ENCODE results near the gene SHROOM1. TPM values are rescaled to one million over a fixed set of nuclear protein-coding genes. Genes with fewer than 3 reads are reported as not detected.

The SHROOM1 gene
- total and polyA plus RNA-seq, 2 donors (not counting 3 experiments of a cell fraction or from before 2014, with no cell fraction given): 12.8 to 20.9 TPM

DNA sequence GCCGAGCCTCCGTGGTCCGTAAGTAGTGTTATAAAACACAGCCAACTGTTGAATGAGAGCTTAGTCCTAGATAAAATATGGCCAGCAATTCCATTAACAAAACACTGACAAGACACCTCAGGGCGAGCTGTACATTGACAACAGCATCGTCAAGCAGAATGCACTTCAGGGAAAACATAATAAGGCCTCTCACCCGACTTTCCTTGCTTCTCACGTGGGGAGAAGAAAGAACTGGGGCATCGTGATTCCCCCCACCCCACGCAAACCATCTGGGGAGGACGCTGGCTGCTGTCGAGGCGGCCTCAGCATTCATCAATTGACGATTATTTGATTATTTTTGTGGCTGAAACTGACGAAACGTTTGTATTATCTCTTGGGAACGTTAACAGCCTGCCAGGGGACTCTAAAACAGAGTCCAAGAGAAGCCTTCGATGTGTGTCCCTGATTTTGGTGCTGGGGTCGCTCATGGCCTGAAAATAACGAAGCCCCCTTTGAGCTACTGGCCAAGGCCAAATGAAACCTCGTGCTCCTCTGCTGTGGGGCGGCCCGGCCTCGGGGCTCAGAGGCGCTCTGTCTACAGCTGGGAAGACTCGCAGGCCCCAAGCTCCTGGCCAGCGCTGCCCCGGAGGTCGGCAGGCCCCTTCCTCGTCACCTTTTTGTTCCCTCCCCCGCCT lies 35.4 kb upstream of the SHROOM1 start:
- Histone ChIP-seq H3K9ac (replicated peaks; ENCODE audit: extremely low read depth, insufficient read depth, low read length) (peak overlapping the region; percentile 82), H3K36me3 (ENCODE audit: control insufficient read depth in 2 of 2, extremely low read depth in 1 of 2, insufficient read depth in 2 of 2, low read length in 2 of 2) (no peaks in the 10 kb centered on the region), H3K4me1 (ENCODE audit: control insufficient read depth, extremely low read depth, insufficient read depth, low read length) (peaks cover 12% of the 10 kb centered on the region), H3K79me2 (ENCODE audit: control insufficient read depth, insufficient read depth, low read length) (peaks cover 10% of the 10 kb centered on the region), H3K27ac (ENCODE audit: insufficient read depth, low read depth, low read length) (peak overlapping the region; percentile 78), H3K27me3 (ENCODE audit: control insufficient read depth in 2 of 2, insufficient read depth in 2 of 2, low read length in 2 of 2) (peaks cover 0 to 7% of the 10 kb centered on the region in 2 experiments), H3K4me2 (ENCODE audit: insufficient read depth, low read length) (peak overlapping the region; percentile 9), H3K9me1 (replicated peaks; ENCODE audit: control insufficient read depth, extremely low read depth, insufficient read depth, low read length) (no peaks in the 10 kb centered on the region), H4K20me1 (replicated peaks; ENCODE audit: control insufficient read depth, extremely low read depth, insufficient read depth, low read length) (no peaks in the 10 kb centered on the region), H2AFZ (ENCODE audit: low read depth, low read length) (peak overlapping the region; percentile 22), H3K9me3 (replicated peaks; ENCODE audit: control insufficient read depth, insufficient read depth, low read length) (no peaks in the 10 kb centered on the region), H3K4me3 (replicated peaks in 1 of 3; ENCODE audit: insufficient read depth in 1 of 3, low read depth in 1 of 3, low read length in 3 of 3) (peak overlapping the region in 2 of 3 experiments; percentile 24 to 76)
- intact Hi-C loops (cut with micrococcal nuclease): loop anchor here (1.0 to 5.0 kb wide), 6 partner anchors 17 to 479 kb away; partner anchors contain the start of genes KIF3A and SHROOM1
- ChIA-PET POLR2A (interaction anchor here (1.3 kb wide), 1 partner anchor 12 kb away, joined by 4 read pairs; no protein-coding TSS in a partner anchor), CTCF (interaction anchor here (0.6 to 4.6 kb wide), 12 partner anchors 12 to 339 kb away, joined by 3 to 36 read pairs (median 4); partner anchors contain the start of gene SHROOM1)
- DNase-seq (ENCODE audit: low read depth, low spot score) (no peak), FAIRE-seq (no peak)
- TF ChIP-seq, protein P1, sequence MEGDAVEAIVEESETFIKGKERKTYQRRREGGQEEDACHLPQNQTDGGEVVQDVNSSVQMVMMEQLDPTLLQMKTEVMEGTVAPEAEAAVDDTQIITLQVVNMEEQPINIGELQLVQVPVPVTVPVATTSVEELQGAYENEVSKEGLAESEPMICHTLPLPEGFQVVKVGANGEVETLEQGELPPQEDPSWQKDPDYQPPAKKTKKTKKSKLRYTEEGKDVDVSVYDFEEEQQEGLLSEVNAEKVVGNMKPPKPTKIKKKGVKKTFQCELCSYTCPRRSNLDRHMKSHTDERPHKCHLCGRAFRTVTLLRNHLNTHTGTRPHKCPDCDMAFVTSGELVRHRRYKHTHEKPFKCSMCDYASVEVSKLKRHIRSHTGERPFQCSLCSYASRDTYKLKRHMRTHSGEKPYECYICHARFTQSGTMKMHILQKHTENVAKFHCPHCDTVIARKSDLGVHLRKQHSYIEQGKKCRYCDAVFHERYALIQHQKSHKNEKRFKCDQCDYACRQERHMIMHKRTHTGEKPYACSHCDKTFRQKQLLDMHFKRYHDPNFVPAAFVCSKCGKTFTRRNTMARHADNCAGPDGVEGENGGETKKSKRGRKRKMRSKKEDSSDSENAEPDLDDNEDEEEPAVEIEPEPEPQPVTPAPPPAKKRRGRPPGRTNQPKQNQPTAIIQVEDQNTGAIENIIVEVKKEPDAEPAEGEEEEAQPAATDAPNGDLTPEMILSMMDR (IDR thresholded peaks at IDR 0.05; ENCODE audit: extremely low read depth in 1 of 2, insufficient read depth in 1 of 2, low read depth in 1 of 2, low read length in 2 of 2): no peak
- BruUV-seq (replicated peaks): TSS peak; percentile 73
- dilution Hi-C loops (cut with MboI; ENCODE audit: extremely low pct_ligation_motif_present, low sequenced_read_pairs): no loop called here

DNA sequence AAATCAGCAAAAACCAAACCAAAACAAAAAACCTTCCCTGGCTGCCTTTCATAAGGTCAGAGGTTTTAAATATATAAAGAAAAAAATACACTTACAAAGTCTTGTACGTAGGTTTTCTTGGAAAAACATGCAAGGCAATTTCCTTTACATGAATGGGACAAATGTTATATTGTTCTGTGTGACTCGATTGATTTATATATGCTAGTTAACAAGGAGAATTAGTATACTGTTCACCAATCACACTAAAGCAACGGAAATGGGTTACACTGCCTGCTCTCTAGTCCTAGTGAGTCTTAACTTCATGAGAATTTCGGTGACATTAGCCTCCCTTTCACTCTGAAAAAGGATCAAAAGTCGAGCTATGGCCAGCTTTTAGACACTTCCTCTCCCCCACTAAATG lies 30.3 kb upstream of the SHROOM1 start:
- TF ChIP-seq GATA2 (IDR thresholded peaks at IDR 0.05; ENCODE audit: insufficient read depth, insufficient read length, low read depth, low read length) (no peak), POLR2A (IDR thresholded peaks at IDR 0.05; ENCODE audit: low read depth, low read length) (no peak), JUN (IDR thresholded peaks at IDR 0.05; ENCODE audit: borderline replicate concordance, insufficient read depth, insufficient read length, low read depth) (no peak), MYC (IDR thresholded peaks at IDR 0.05; ENCODE audit: low read depth, low read length) (no peak), FOS (IDR thresholded peaks at IDR 0.05; ENCODE audit: borderline replicate concordance, insufficient read depth, low read length) (no peak), EZH2 (IDR thresholded peaks at IDR 0.05; ENCODE audit: borderline replicate concordance, low read depth, low read length, severe bottlenecking) (no peak), POLR2AphosphoS5 (IDR thresholded peaks at IDR 0.05; ENCODE audit: insufficient read depth, low read depth, low read length) (no peak)
- TF ChIP-seq, protein P2, sequence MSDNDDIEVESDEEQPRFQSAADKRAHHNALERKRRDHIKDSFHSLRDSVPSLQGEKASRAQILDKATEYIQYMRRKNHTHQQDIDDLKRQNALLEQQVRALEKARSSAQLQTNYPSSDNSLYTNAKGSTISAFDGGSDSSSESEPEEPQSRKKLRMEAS (IDR thresholded peaks at IDR 0.05; ENCODE audit: insufficient read depth, insufficient read length): no peak
- TF ChIP-seq, protein P1 (IDR thresholded peaks at IDR 0.05; ENCODE audit: extremely low read depth in 1 of 2, insufficient read depth in 1 of 2, low read depth in 1 of 2, low read length in 2 of 2): no peak
- no peaks in the 10 kb centered on the region for H3K9me3 ChIP-seq (replicated peaks; ENCODE audit: control insufficient read depth, insufficient read depth, low read length)
- intact Hi-C loops (cut with micrococcal nuclease): no loop called here
- dilution Hi-C loops (cut with MboI; ENCODE audit: extremely low pct_ligation_motif_present, low sequenced_read_pairs): no loop called here
- H3K36me3 ChIP-seq (ENCODE audit: control insufficient read depth in 2 of 2, extremely low read depth in 1 of 2, insufficient read depth in 2 of 2, low read length in 2 of 2): no peaks in the 10 kb centered on the region
- no peaks in the 10 kb centered on the region for H3K79me2 ChIP-seq (ENCODE audit: control insufficient read depth, insufficient read depth, low read length)
- no peaks in the 10 kb centered on the region for H3K9me1 ChIP-seq (replicated peaks; ENCODE audit: control insufficient read depth, extremely low read depth, insufficient read depth, low read length)
- no peak overlapping the region for H3K4me2 ChIP-seq (ENCODE audit: insufficient read depth, low read length)
- peak; percentile 41 for DNase-seq (ENCODE audit: low read depth, low spot score)
- FAIRE-seq: no peak
- no peak overlapping the region for H3K4me3 ChIP-seq (replicated peaks in 1 of 3; ENCODE audit: insufficient read depth in 1 of 3, low read depth in 1 of 3, low read length in 3 of 3)
- H3K4me1 ChIP-seq (ENCODE audit: control insufficient read depth, extremely low read depth, insufficient read depth, low read length): peaks cover 2% of the 10 kb centered on the region
- ChIA-PET CTCF (interaction anchor here (1.1 to 2.0 kb wide), 7 partner anchors 20 to 334 kb away, joined by 3 to 9 read pairs (median 3); no protein-coding TSS in a partner anchor), POLR2A (no interaction called here)
- H3K27ac ChIP-seq (ENCODE audit: insufficient read depth, low read depth, low read length): no peak overlapping the region
- H4K20me1 ChIP-seq (replicated peaks; ENCODE audit: control insufficient read depth, extremely low read depth, insufficient read depth, low read length): no peaks in the 10 kb centered on the region
- no peak overlapping the region for H2AFZ ChIP-seq (ENCODE audit: low read depth, low read length)
- H3K9ac ChIP-seq (replicated peaks; ENCODE audit: extremely low read depth, insufficient read depth, low read length): no peak overlapping the region
- no TSS peak for BruUV-seq (replicated peaks)
- peaks cover 0 to 8% of the 10 kb centered on the region in 2 experiments for H3K27me3 ChIP-seq (ENCODE audit: control insufficient read depth in 2 of 2, insufficient read depth in 2 of 2, low read length in 2 of 2)
